CD4-positive, alpha-beta T cell treated with Interleukin-6 at 100 ng/mL for 8 hours (primary cell): ENCODE measurements around the gene NUTM2D.
"Not testable (repeated sequence)": the region's sequence is repeated elsewhere in the genome, so short reads cannot be mapped to it uniquely, and the experiment has no call there.

Experiments
- DNase-seq: peaks from one replicate; pipeline ENCODE4 v3.0.0-alpha.2; 2020; ENCODE audit warnings: mixed read lengths, low spot score

Gene NUTM2D

GRCh38 chr10:87379115-87379514 is 21.6 kb downstream of the NUTM2D start:
- not testable (repeated sequence) for DNase-seq

GRCh38 chr10:87383149-87383857 is 25.8 kb downstream of the NUTM2D start:
- DNase-seq = not testable (repeated sequence)

GRCh38 chr10:87384283-87384682 is 26.7 kb downstream of the NUTM2D start:
- not testable (repeated sequence) for DNase-seq

- not testable (repeated sequence) for DNase-seq
These were observed 28.3 kb downstream of the NUTM2D start for GRCh38 chr10:87385762-87386360.

GRCh38 chr10:87391360-87391759 is 33.8 kb downstream of the NUTM2D start:
- not testable (repeated sequence) for DNase-seq

- not testable (repeated sequence) for DNase-seq
These were observed 38.7 kb downstream of the NUTM2D start for GRCh38 chr10:87396206-87396605.

- not testable (repeated sequence) for DNase-seq
These were observed 40.9 kb downstream of the NUTM2D start for GRCh38 chr10:87398436-87398835.

- DNase-seq = not testable (repeated sequence)
These were observed 50.2 kb downstream of the NUTM2D start for GRCh38 chr10:87407516-87408467.

GRCh38 chr10:87413921-87414320 is 56.4 kb downstream of the NUTM2D start:
- DNase-seq = not testable (repeated sequence)
